Choroid plexus epithelial cell (primary cell): ENCODE data around the gene FAM131B.

Experiments used
- DNase-seq: peaks from one replicate; pipeline ENCODE4 v3.0.0-alpha.2; 2010; ENCODE audit warnings: low read depth
- H3K4me3 ChIP-seq: 2 replicates; pipeline ENCODE4 v1.5.1; 2011; ENCODE audit warnings: low read depth, mild to moderate bottlenecking, control low read depth, low read length, moderate library complexity
- CTCF ChIP-seq: conservative IDR thresholded peaks from 2 replicates; pipeline ENCODE4 v1.5.1; 2011; ENCODE audit warnings: low read depth, mild to moderate bottlenecking, control low read depth, inconsistent platforms, low read length, moderate library complexity

Gene FAM131B

GRCh38 chr7:143373255-143373794, 10.8 kb upstream of the FAM131B start:
- TF ChIP-seq CTCF, result peak; percentile 25
- no peak for DNase-seq

GRCh38 chr7:143372070-143372469, 9.6 kb upstream of the FAM131B start:
- no peak overlapping the region for H3K4me3 ChIP-seq
- TF ChIP-seq CTCF, result no peak
- DNase-seq, result no peak

More at GRCh38 chr7:143373255-143373794, 10.8 kb upstream of the FAM131B start:
- H3K4me3 ChIP-seq, result no peak overlapping the region

GRCh38 chr7:143369678-143370651, 7.5 kb upstream of the FAM131B start:
- DNase-seq, result no peak
- no peak for TF ChIP-seq CTCF
- no peak overlapping the region for H3K4me3 ChIP-seq

DNA sequence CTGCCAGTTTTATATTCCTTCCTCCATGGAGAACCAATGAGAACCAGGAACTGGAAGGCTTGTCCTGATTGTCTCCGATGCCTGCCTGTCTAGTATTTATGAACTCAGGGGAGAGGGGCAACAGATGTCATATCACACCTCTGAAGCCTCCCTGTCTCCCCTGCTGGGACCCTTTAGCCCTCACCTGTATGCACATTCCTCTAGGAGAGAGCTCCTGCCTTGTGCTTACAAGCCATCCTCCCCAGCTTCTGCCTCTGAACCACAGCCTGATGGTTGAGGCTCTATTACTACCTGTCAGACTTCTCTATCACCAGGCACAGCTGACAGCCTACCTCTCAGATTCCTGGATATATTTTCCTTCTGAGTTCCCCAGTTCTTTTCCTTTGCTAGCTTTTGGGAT, 5.9 kb upstream of the FAM131B start:
- no peak overlapping the region for H3K4me3 ChIP-seq
- no peak for TF ChIP-seq CTCF
- no peak for DNase-seq

GRCh38 chr7:143367972-143368371, 5.5 kb upstream of the FAM131B start:
- H3K4me3 ChIP-seq, result no peak overlapping the region
- no peak for DNase-seq
- no peak for TF ChIP-seq CTCF

GRCh38 chr7:143363016-143363937, 764 bp upstream of the FAM131B start:
- DNase-seq, result no peak
- no peak for TF ChIP-seq CTCF
- H3K4me3 ChIP-seq, result peak overlapping the region; percentile 17
